Measurements from ENCODE around the gene CTDSPL2. TPM values are rescaled to one million over a fixed set of nuclear protein-coding genes. Genes with fewer than 3 reads are reported as not detected.

CTDSPL2 gene
- total RNA-seq, 1 donor from 2014 or later: 45.2 TPM

GRCh38 chr15:44482090-44482489 lies 54.7 kb downstream of the CTDSPL2 start:
- H3K4me3 ChIP-seq (ENCODE audit: low read depth, low read length): no peak overlapping the region
- no peak for DNase-seq (ENCODE audit: low read depth)
- TF ChIP-seq, protein P1, sequence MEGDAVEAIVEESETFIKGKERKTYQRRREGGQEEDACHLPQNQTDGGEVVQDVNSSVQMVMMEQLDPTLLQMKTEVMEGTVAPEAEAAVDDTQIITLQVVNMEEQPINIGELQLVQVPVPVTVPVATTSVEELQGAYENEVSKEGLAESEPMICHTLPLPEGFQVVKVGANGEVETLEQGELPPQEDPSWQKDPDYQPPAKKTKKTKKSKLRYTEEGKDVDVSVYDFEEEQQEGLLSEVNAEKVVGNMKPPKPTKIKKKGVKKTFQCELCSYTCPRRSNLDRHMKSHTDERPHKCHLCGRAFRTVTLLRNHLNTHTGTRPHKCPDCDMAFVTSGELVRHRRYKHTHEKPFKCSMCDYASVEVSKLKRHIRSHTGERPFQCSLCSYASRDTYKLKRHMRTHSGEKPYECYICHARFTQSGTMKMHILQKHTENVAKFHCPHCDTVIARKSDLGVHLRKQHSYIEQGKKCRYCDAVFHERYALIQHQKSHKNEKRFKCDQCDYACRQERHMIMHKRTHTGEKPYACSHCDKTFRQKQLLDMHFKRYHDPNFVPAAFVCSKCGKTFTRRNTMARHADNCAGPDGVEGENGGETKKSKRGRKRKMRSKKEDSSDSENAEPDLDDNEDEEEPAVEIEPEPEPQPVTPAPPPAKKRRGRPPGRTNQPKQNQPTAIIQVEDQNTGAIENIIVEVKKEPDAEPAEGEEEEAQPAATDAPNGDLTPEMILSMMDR (conservative IDR thresholded peaks at IDR 0.05; ENCODE audit: low read depth, low read length): no peak

- no peak overlapping the region for H3K4me3 ChIP-seq (ENCODE audit: low read depth, low read length)
- TF ChIP-seq, protein P1 (conservative IDR thresholded peaks at IDR 0.05; ENCODE audit: low read depth, low read length): no peak
- DNase-seq (ENCODE audit: low read depth): no peak
Observed at GRCh38 chr15:44485880-44486279, 58.5 kb downstream of the CTDSPL2 start.

GRCh38 chr15:44489464-44489863 lies 62.0 kb downstream of the CTDSPL2 start:
- DNase-seq (ENCODE audit: low read depth): peak; percentile 95
- TF ChIP-seq, protein P1 (conservative IDR thresholded peaks at IDR 0.05; ENCODE audit: low read depth, low read length): no peak
- no peak overlapping the region for H3K4me3 ChIP-seq (ENCODE audit: low read depth, low read length)

GRCh38 chr15:44490622-44491021 lies 63.2 kb downstream of the CTDSPL2 start:
- DNase-seq (ENCODE audit: low read depth): peak; percentile 37
- TF ChIP-seq, protein P1 (conservative IDR thresholded peaks at IDR 0.05; ENCODE audit: low read depth, low read length): no peak
- H3K4me3 ChIP-seq (ENCODE audit: low read depth, low read length): no peak overlapping the region

DNA sequence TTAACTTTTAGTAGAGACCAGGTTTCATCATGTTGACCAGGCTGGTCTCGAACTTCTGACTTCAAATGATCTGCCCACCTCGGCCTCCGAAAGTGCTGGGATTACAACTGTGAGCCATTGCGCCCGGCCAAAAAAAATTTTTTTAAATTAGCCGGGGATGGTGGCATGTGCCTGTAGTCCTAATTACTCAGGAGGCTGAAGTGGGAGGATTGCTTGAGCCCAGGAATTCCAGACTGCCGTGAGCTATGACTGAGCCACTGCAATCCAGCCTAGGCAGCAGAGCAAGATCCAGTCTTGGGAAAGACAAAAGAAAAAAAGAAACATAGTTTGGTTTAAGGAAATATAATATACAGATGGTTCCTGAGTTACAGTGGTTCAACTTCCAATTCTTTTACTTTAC lies 64.6 kb downstream of the CTDSPL2 start:
- TF ChIP-seq, protein P1 (conservative IDR thresholded peaks at IDR 0.05; ENCODE audit: low read depth, low read length): no peak
- DNase-seq (ENCODE audit: low read depth): no peak

DNA sequence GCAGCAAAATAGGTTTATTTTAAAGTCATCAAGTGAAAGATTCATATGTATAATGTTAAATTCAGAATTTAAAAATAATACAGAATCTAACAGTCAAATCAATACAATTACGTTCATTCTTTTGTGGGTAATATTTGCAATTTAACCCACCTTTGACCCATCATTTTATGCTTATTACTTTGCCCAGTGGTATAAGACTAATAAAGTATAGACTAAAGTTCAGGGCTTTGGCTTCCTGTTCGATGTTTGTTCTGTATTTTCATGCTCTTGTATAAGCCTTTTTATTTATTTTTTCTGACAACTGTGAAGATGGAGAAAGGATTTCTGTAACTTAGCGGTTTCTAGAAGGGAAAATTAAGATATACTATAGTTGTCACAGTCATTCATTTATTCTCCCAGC lies 65.2 kb downstream of the CTDSPL2 start:
- TF ChIP-seq, protein P1 (conservative IDR thresholded peaks at IDR 0.05; ENCODE audit: low read depth, low read length): no peak
- DNase-seq (ENCODE audit: low read depth): no peak
- no peak overlapping the region for H3K4me3 ChIP-seq (ENCODE audit: low read depth, low read length)

More for the DNA sequence above, 64.6 kb downstream of the CTDSPL2 start:
- H3K4me3 ChIP-seq (ENCODE audit: low read depth, low read length): no peak overlapping the region

- no peak for DNase-seq (ENCODE audit: low read depth)
- no peak overlapping the region for H3K4me3 ChIP-seq (ENCODE audit: low read depth, low read length)
- TF ChIP-seq, protein P1 (conservative IDR thresholded peaks at IDR 0.05; ENCODE audit: low read depth, low read length): no peak
Observed at GRCh38 chr15:44495562-44495961, 68.1 kb downstream of the CTDSPL2 start.

Measured in epithelial cell of proximal tubule (primary cell).